Activated CD8-positive, alpha-beta T cell treated with anti-CD3 and anti-CD28 coated beads, Interleukin-2, amount 10 ng/mL, durations not matched to agents 7 days and 5 days (primary cell): ENCODE results near the gene HSD17B8. TPM values are rescaled to one million over a fixed set of nuclear protein-coding genes. Genes with fewer than 3 reads are reported as not detected.

Experiments
- ATAC-seq: fragments of 150-1000 bp; cut with Tn5 transposase; one replicate; pipeline ENCODE4 v1.10.0; 2021; ENCODE audit warnings: moderate library complexity
- CTCF ChIA-PET: fragments of 350-600 bp; sonication (Branson Sonifier 250); formaldehyde crosslinking; loops from one replicate; lab custom pipeline; 2021; ENCODE audit warnings: antibody characterized with exemption; lab: Charles Lee
- POLR2A ChIA-PET: fragments of 350-600 bp; sonication (Branson Sonifier 250); formaldehyde crosslinking; loops from one replicate; lab custom pipeline; 2021; ENCODE audit warnings: antibody characterized with exemption; lab: Charles Lee
- DNase-seq: peaks from one replicate; pipeline ENCODE4 v3.0.0-alpha.2; 2020
- H3K27ac Mint-ChIP-seq: one replicate; pipeline ENCODE4 v1.8.0; 2021; ENCODE audit warnings: mild to moderate bottlenecking, mixed read lengths
- H3K27me3 Mint-ChIP-seq: one replicate; pipeline ENCODE4 v1.8.0; 2021; ENCODE audit warnings: low read depth, mixed read lengths
- H3K36me3 Mint-ChIP-seq: one replicate; pipeline ENCODE4 v1.8.0; 2021; ENCODE audit warnings: low read depth, mixed read lengths
- H3K4me1 Mint-ChIP-seq: one replicate; pipeline ENCODE4 v1.8.0; 2021; ENCODE audit warnings: low read depth, mixed read lengths
- H3K4me3 Mint-ChIP-seq: one replicate; pipeline ENCODE4 v1.8.0; 2021; ENCODE audit warnings: mild to moderate bottlenecking, mixed read lengths
- H3K9me3 Mint-ChIP-seq: one replicate; pipeline ENCODE4 v1.8.0; 2022; ENCODE audit warnings: mixed read lengths; ENCODE audit not compliant: insufficient read depth
- total RNA-seq, 2 experiments: library from RNA; stranded (reverse); gene quantifications; one replicate each; pipeline ENCODE4 v1.2.3, GENCODE V29; 2021

The HSD17B8 gene
- total RNA-seq, 2 experiments from 2014 or later = 13.9 to 14.1 TPM

GRCh38 chr6:33195304-33196165, 8.9 kb upstream of the HSD17B8 start:
- Mint-ChIP-seq H3K27me3 (peaks cover 19% of the 10 kb centered on the region), H3K4me3 (no peak overlapping the region), H3K36me3 (peaks cover 40% of the 10 kb centered on the region), H3K9me3 (no peaks in the 10 kb centered on the region), H3K27ac (no peak overlapping the region), H3K4me1 (peaks cover 33% of the 10 kb centered on the region)
- DNase-seq = no peak
- ChIA-PET POLR2A (no interaction called here), CTCF (interaction anchor here (1.0 to 2.6 kb wide), 3 partner anchors 12 to 52 kb away, joined by 3 to 19 read pairs (median 11); no protein-coding TSS in a partner anchor)
- ATAC-seq = no peak

GRCh38 chr6:33197431-33198048, 6.9 kb upstream of the HSD17B8 start:
- no peak overlapping the region for H3K4me3 Mint-ChIP-seq
- peak; percentile 55 for DNase-seq
- H3K27me3 Mint-ChIP-seq = peaks cover 4% of the 10 kb centered on the region
- ChIA-PET CTCF (interaction anchor here (0.8 to 4.8 kb wide), 21 partner anchors 8 to 221 kb away, joined by 3 to 52 read pairs (median 6); partner anchors contain the start of genes CUTA, RING1, RPS18 and VPS52), POLR2A (interaction anchor here (1.2 to 2.7 kb wide), 3 partner anchors 11 to 226 kb away, joined by 4 to 17 read pairs (median 6); partner anchors contain the start of gene RING1)
- H3K4me1 Mint-ChIP-seq = peaks cover 47% of the 10 kb centered on the region
- H3K27ac Mint-ChIP-seq = peak overlapping the region; percentile 0
- peak; percentile 40 for ATAC-seq
- H3K9me3 Mint-ChIP-seq = no peaks in the 10 kb centered on the region
- H3K36me3 Mint-ChIP-seq = peaks cover 56% of the 10 kb centered on the region

GRCh38 chr6:33198159-33198852, 6.1 kb upstream of the HSD17B8 start:
- peak overlapping the region; percentile 100 for H3K4me3 Mint-ChIP-seq

GRCh38 chr6:33198853-33199436, 5.5 kb upstream of the HSD17B8 start:
- POLR2A ChIA-PET = interaction anchor here (0.9 to 2.7 kb wide), 5 partner anchors 10 to 227 kb away, joined by 3 to 17 read pairs (median 6); partner anchors contain the start of genes RING1, RPS18 and VPS52

More at GRCh38 chr6:33198159-33198852, 6.1 kb upstream of the HSD17B8 start:
- Mint-ChIP-seq H3K36me3 (peaks cover 61% of the 10 kb centered on the region), H3K27ac (peak overlapping the region; percentile 69), H3K4me1 (peaks cover 51% of the 10 kb centered on the region), H3K9me3 (no peaks in the 10 kb centered on the region), H3K27me3 (no peaks in the 10 kb centered on the region)
- ATAC-seq = no peak
- ChIA-PET CTCF (interaction anchor here (0.8 to 4.8 kb wide), 18 partner anchors 9 to 220 kb away, joined by 3 to 52 read pairs (median 7); partner anchors contain the start of genes CUTA, RING1, RPS18 and VPS52), POLR2A (interaction anchor here (2.7 kb wide), 1 partner anchor 10 kb away, joined by 17 read pairs; the partner anchor contains the start of gene RING1)
- DNase-seq = no peak

GRCh38 chr6:33199687-33200218, 4.7 kb upstream of the HSD17B8 start:
- ATAC-seq (peak; percentile 36), DNase-seq (peak; percentile 81)
- Mint-ChIP-seq H3K9me3 (no peaks in the 10 kb centered on the region), H3K27ac (peak overlapping the region; percentile 86), H3K27me3 (no peaks in the 10 kb centered on the region), H3K36me3 (peaks cover 63% of the 10 kb centered on the region), H3K4me1 (peaks cover 59% of the 10 kb centered on the region), H3K4me3 (peak overlapping the region; percentile 100)
- ChIA-PET CTCF (interaction anchor here (0.7 to 4.8 kb wide), 8 partner anchors 9 to 245 kb away, joined by 3 to 52 read pairs (median 6); partner anchors contain the start of gene RING1), POLR2A (interaction anchor here (0.8 to 2.7 kb wide), 8 partner anchors 9 to 228 kb away, joined by 3 to 17 read pairs (median 4); partner anchors contain the start of genes B3GALT4, RING1, RPS18 and VPS52)

More at GRCh38 chr6:33198853-33199436, 5.5 kb upstream of the HSD17B8 start:
- Mint-ChIP-seq H3K4me3 (peak overlapping the region; percentile 100), H3K4me1 (peaks cover 54% of the 10 kb centered on the region), H3K27ac (peak overlapping the region; percentile 86), H3K27me3 (no peaks in the 10 kb centered on the region), H3K36me3 (peaks cover 66% of the 10 kb centered on the region), H3K9me3 (no peaks in the 10 kb centered on the region)
- ATAC-seq = no peak
- DNase-seq = no peak
- CTCF ChIA-PET = interaction anchor here (1.4 to 4.8 kb wide), 7 partner anchors 10 to 79 kb away, joined by 4 to 52 read pairs (median 8); partner anchors contain the start of genes RING1, RPS18 and VPS52

- POLR2A ChIA-PET = interaction anchor here (0.6 to 2.7 kb wide), 8 partner anchors 8 to 229 kb away, joined by 3 to 17 read pairs (median 4); partner anchors contain the start of genes B3GALT4, RING1, RPS18 and VPS52
- ATAC-seq (peak; percentile 73), DNase-seq (peak; percentile 100)
- CTCF ChIA-PET = interaction anchor here (0.7 to 4.8 kb wide), 6 partner anchors 8 to 246 kb away, joined by 3 to 52 read pairs (median 4); partner anchors contain the start of gene RING1
- Mint-ChIP-seq H3K9me3 (no peaks in the 10 kb centered on the region), H3K36me3 (peaks cover 56% of the 10 kb centered on the region), H3K27ac (peak within 1 kb of the TSS; percentile 98), H3K27me3 (no peaks in the 10 kb centered on the region), H3K4me3 (peak within 1 kb of the TSS; percentile 100), H3K4me1 (peaks cover 65% of the 10 kb centered on the region)
Measured at GRCh38 chr6:33200219-33201146, 4.0 kb upstream of the HSD17B8 start, which contains the start of the genes RXRB and SLC39A7. RXRB (minus strand) TSS chr6:33200665; CDS start chr6:33200476, 189 bp downstream. SLC39A7 (plus strand) TSS chr6:33200867; CDS start chr6:33201246, 379 bp downstream.

GRCh38 chr6:33201147-33201545, 3.3 kb upstream of the HSD17B8 start:
- ChIA-PET POLR2A (no interaction called here), CTCF (no interaction called here)
- Mint-ChIP-seq H3K9me3 (no peaks in the 10 kb centered on the region), H3K4me1 (peaks cover 72% of the 10 kb centered on the region), H3K27me3 (no peaks in the 10 kb centered on the region), H3K36me3 (peaks cover 49% of the 10 kb centered on the region), H3K27ac (peak overlapping the region; percentile 98), H3K4me3 (peak overlapping the region; percentile 100)
- DNase-seq (no peak), ATAC-seq (no peak)

GRCh38 chr6:33201935-33202334, 2.5 kb upstream of the HSD17B8 start:
- H3K9me3 Mint-ChIP-seq = no peaks in the 10 kb centered on the region
- CTCF ChIA-PET = interaction anchor here (1.5 kb wide), 1 partner anchor 47 kb away, joined by 6 read pairs; no protein-coding TSS in a partner anchor
- H3K27ac Mint-ChIP-seq = peak overlapping the region; percentile 98
- peak overlapping the region; percentile 100 for H3K4me3 Mint-ChIP-seq
- no peak for DNase-seq
- H3K36me3 Mint-ChIP-seq = peaks cover 45% of the 10 kb centered on the region
- ATAC-seq = no peak
- no peaks in the 10 kb centered on the region for H3K27me3 Mint-ChIP-seq
- peaks cover 79% of the 10 kb centered on the region for H3K4me1 Mint-ChIP-seq
- POLR2A ChIA-PET = no interaction called here

GRCh38 chr6:33202799-33203198, 1.7 kb upstream of the HSD17B8 start:
- Mint-ChIP-seq H3K27ac (no peak overlapping the region), H3K9me3 (no peaks in the 10 kb centered on the region), H3K4me1 (peaks cover 75% of the 10 kb centered on the region), H3K27me3 (no peaks in the 10 kb centered on the region), H3K36me3 (peaks cover 40% of the 10 kb centered on the region), H3K4me3 (peak overlapping the region; percentile 9)
- ChIA-PET CTCF (interaction anchor here (1.2 to 1.5 kb wide), 2 partner anchors 46 to 69 kb away, joined by 3 to 6 read pairs; partner anchors contain the start of genes RPS18 and VPS52), POLR2A (interaction anchor here (0.6 to 1.0 kb wide), 3 partner anchors 47 to 231 kb away, joined by 3 read pairs; no protein-coding TSS in a partner anchor)
- ATAC-seq (no peak), DNase-seq (no peak)
